Erythroblast (primary cell): ENCODE data around the gene C1orf232.

Experiments
- GATA1 ChIP-seq: IDR thresholded peaks from 2 replicates; pipeline ENCODE4 v1.6.1; 2011; ENCODE audit warnings: low read depth, mild to moderate bottlenecking, control low read depth, low read length, moderate library complexity
- POLR2A ChIP-seq: IDR thresholded peaks from 2 replicates; pipeline ENCODE4 v1.6.1; 2011; ENCODE audit warnings: mild to moderate bottlenecking, low read length

DNA sequence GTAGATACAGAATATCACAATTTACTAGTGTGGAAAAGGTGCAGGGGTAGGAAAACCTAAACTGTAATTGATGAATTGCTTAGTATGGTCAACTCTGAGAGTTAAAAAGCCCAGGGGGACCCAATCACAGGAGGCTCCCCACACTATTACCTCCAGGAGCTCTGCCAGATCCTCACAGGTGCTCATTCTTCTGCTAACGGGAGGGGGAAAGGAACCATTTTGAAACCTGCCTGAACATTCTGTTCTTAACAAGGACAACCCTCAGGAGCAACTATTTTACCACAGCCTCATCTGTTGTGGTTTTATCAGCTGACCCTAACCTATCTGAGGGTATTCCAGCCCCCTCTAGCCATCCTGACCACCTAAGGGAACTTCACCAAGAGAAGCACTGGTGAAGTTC lies 38.1 kb downstream of the C1orf232 start:
- no peak for TF ChIP-seq POLR2A
- no peak for TF ChIP-seq GATA1
